ENCODE measurements around the gene PHKG1.

DNA sequence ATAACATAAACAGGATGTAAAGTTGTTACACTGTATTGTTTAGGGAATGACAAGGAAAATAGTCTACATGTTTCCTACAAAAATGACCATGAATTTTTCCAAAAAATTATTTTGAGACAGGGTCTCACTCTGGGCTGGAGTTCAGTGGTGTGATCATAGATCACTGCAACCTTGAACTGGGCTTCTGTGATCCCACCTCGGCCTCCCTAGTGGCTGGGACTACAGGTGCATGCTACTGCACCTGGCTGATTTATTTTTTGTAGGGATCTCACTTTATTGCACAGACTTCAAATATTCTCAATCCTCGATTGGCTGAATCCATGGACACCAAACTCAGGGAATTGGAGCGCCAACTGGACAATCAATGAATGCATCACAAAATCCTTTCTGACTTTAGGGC lies 6.9 kb upstream of the PHKG1 start:
- TF ChIP-seq RXRA (IDR thresholded peaks at IDR 0.05; ENCODE audit: insufficient read depth, low read depth, low read length) (no peak), CREB1 (IDR thresholded peaks at IDR 0.05) (no peak), TAF7 (optimal IDR thresholded peaks at IDR 0.05; ENCODE audit: borderline replicate concordance, low read depth, low read length) (no peak), KDM1A (IDR thresholded peaks at IDR 0.05; ENCODE audit: borderline replicate concordance, low read length) (no peak), SP2 (IDR thresholded peaks at IDR 0.05; ENCODE audit: low read length) (no peak), SRF (IDR thresholded peaks at IDR 0.05; ENCODE audit: low read depth, low read length) (no peak)
- TF ChIP-seq, protein P1, sequence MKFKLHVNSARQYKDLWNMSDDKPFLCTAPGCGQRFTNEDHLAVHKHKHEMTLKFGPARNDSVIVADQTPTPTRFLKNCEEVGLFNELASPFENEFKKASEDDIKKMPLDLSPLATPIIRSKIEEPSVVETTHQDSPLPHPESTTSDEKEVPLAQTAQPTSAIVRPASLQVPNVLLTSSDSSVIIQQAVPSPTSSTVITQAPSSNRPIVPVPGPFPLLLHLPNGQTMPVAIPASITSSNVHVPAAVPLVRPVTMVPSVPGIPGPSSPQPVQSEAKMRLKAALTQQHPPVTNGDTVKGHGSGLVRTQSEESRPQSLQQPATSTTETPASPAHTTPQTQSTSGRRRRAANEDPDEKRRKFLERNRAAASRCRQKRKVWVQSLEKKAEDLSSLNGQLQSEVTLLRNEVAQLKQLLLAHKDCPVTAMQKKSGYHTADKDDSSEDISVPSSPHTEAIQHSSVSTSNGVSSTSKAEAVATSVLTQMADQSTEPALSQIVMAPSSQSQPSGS (IDR thresholded peaks at IDR 0.05; ENCODE audit: low read length), result no peak
- TF ChIP-seq, protein P2, sequence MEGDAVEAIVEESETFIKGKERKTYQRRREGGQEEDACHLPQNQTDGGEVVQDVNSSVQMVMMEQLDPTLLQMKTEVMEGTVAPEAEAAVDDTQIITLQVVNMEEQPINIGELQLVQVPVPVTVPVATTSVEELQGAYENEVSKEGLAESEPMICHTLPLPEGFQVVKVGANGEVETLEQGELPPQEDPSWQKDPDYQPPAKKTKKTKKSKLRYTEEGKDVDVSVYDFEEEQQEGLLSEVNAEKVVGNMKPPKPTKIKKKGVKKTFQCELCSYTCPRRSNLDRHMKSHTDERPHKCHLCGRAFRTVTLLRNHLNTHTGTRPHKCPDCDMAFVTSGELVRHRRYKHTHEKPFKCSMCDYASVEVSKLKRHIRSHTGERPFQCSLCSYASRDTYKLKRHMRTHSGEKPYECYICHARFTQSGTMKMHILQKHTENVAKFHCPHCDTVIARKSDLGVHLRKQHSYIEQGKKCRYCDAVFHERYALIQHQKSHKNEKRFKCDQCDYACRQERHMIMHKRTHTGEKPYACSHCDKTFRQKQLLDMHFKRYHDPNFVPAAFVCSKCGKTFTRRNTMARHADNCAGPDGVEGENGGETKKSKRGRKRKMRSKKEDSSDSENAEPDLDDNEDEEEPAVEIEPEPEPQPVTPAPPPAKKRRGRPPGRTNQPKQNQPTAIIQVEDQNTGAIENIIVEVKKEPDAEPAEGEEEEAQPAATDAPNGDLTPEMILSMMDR (IDR thresholded peaks at IDR 0.05; ENCODE audit: control extremely low read depth in 1 of 3, insufficient read depth in 1 of 3, low read depth in 1 of 3, low read length in 3 of 3), result no peak

Data from H1 (cell line).